NCI-H1092 (cell line): Measurements from ENCODE around the gene RAI14.
"Not testable (repeated sequence)": the region's sequence is repeated elsewhere in the genome, so short reads cannot be mapped to it uniquely, and the experiment has no call there.

Experiments
- DNase-seq: peaks from one replicate; lab custom pipeline; 2025; lab: John Stamatoyannopoulos, UW

Gene RAI14

GRCh38 chr5:34822956-34823715 lies 167.0 kb downstream of the RAI14 start:
- no peak for DNase-seq

GRCh38 chr5:34826347-34826746 lies 170.2 kb downstream of the RAI14 start:
- DNase-seq: no peak

GRCh38 chr5:34827588-34828506 lies 171.7 kb downstream of the RAI14 start:
- no peak for DNase-seq

GRCh38 chr5:34830827-34831226 lies 174.7 kb downstream of the RAI14 start:
- DNase-seq: not testable (repeated sequence)

- DNase-seq: no peak
These were observed 175.2 kb downstream of the RAI14 start for GRCh38 chr5:34831303-34831702.

- DNase-seq: no peak
These were observed 176.4 kb downstream of the RAI14 start for GRCh38 chr5:34832568-34832967.

- DNase-seq: no peak
These were observed 177.0 kb downstream of the RAI14 start for GRCh38 chr5:34833090-34833489.

GRCh38 chr5:34833976-34834793 lies 178.1 kb downstream of the RAI14 start:
- DNase-seq: no peak

GRCh38 chr5:34834794-34835089 lies 178.6 kb downstream of the RAI14 start:
- no peak for DNase-seq

GRCh38 chr5:34835664-34836063 lies 179.5 kb downstream of the RAI14 start:
- DNase-seq: no peak

- peak; percentile 96 for DNase-seq
These were observed 182.9 kb downstream of the RAI14 start, which contains the start of gene TTC23L for GRCh38 chr5:34838785-34839714. TSS of gene TTC23L (plus strand) at chr5:34839164. CDS start at chr5:34840672, 1,508 bp downstream.

GRCh38 chr5:34841816-34842215 lies 185.7 kb downstream of the RAI14 start:
- DNase-seq: no peak

GRCh38 chr5:34842554-34842953 lies 186.4 kb downstream of the RAI14 start:
- DNase-seq: no peak

GRCh38 chr5:34843497-34843896 lies 187.4 kb downstream of the RAI14 start:
- DNase-seq: no peak

- no peak for DNase-seq
These were observed 188.0 kb downstream of the RAI14 start for GRCh38 chr5:34844106-34844505.

- DNase-seq: no peak
These were observed 188.9 kb downstream of the RAI14 start for GRCh38 chr5:34844999-34845398.

GRCh38 chr5:34847056-34847455 lies 190.9 kb downstream of the RAI14 start:
- no peak for DNase-seq

GRCh38 chr5:34847552-34847951 lies 191.4 kb downstream of the RAI14 start:
- DNase-seq: no peak

- DNase-seq: no peak
These were observed 192.1 kb downstream of the RAI14 start for GRCh38 chr5:34848230-34848629.

- DNase-seq: no peak
These were observed 193.1 kb downstream of the RAI14 start for GRCh38 chr5:34849253-34849652.
